H1 (cell line): ENCODE data around the gene KRT24.

ENCODE experiments used
- BRCA1 ChIP-seq: IDR thresholded peaks from 2 replicates; pipeline ENCODE4 v1.6.1; 2012; ENCODE audit warnings: low read depth, low read length, improper control_type of control experiment
- CBX5 ChIP-seq: fragments of 300-800, 300-1000 bp; sonication (generic); IDR thresholded peaks from 2 replicates; pipeline ENCODE4 v1.7.1; 2016; ENCODE audit warnings: antibody characterized with exemption, low read length, low read depth
- CEBPB ChIP-seq: IDR thresholded peaks from 2 replicates; pipeline ENCODE4 v1.6.1; 2012; ENCODE audit warnings: low read depth, low read length
- CREB1 ChIP-seq: IDR thresholded peaks from 2 replicates; pipeline ENCODE4 v1.6.1; 2012; ENCODE audit warnings: inconsistent platforms
- EZH2 ChIP-seq: fragments of 200-600 bp; sonication (generic); IDR thresholded peaks from 2 replicates; pipeline ENCODE4 v1.7.1; 2012; ENCODE audit warnings: low read depth, mild to moderate bottlenecking, moderate library complexity, low read length, inconsistent platforms; ENCODE audit not compliant: severe bottlenecking
- FOSL1 ChIP-seq: IDR thresholded peaks from 2 replicates; pipeline ENCODE4 v1.6.1; 2011; ENCODE audit warnings: mild to moderate bottlenecking, low read depth, low read length, moderate library complexity; ENCODE audit not compliant: insufficient read depth
- KDM1A ChIP-seq: fragments of 200-600, 300-600 bp; sonication (generic); IDR thresholded peaks from 2 replicates; pipeline ENCODE4 v1.7.1; 2016; ENCODE audit warnings: mild to moderate bottlenecking, low read length, borderline replicate concordance
- POLR2A ChIP-seq, 2 experiments: IDR thresholded peaks; 1 replicate in 1 of 2; 2 replicates in 1 of 2; pipeline ENCODE4 v1.6.1; 2011; ENCODE audit warnings: low read depth in 2 of 2, low read length in 2 of 2, mild to moderate bottlenecking in 2 of 2; ENCODE audit errors: control extremely low read depth in 1 of 2
- RAD21 ChIP-seq, 2 experiments: IDR thresholded peaks in 1 of 2; conservative IDR thresholded peaks in 1 of 2; 2 replicates each; pipeline ENCODE4 v1.6.1; 2011; ENCODE audit warnings: low read depth in 2 of 2, low read length in 2 of 2, improper control_type of control experiment in 1 of 2, inconsistent platforms in 1 of 2, mild to moderate bottlenecking in 1 of 2, moderate library complexity in 1 of 2
- SP2 ChIP-seq: IDR thresholded peaks from 2 replicates; pipeline ENCODE4 v1.6.1; 2012; ENCODE audit warnings: mild to moderate bottlenecking, low read length, inconsistent platforms
- TAF1 ChIP-seq: IDR thresholded peaks from 2 replicates; pipeline ENCODE4 v1.6.1; 2011; ENCODE audit warnings: mild to moderate bottlenecking, low read depth, low read length
- TF ChIP-seq, protein P1 (sequence below), 3 experiments: IDR thresholded peaks; 1 replicate in 2 of 3; 2 replicates in 1 of 3; pipeline versions ENCODE4 v1.5.1 to v1.6.1; 2011; ENCODE audit warnings: low read length in 3 of 3, mild to moderate bottlenecking in 3 of 3, inconsistent platforms in 2 of 3, low read depth in 1 of 3, moderate library complexity in 1 of 3; ENCODE audit not compliant: insufficient read depth in 1 of 3; ENCODE audit errors: control extremely low read depth in 1 of 3

DNA sequence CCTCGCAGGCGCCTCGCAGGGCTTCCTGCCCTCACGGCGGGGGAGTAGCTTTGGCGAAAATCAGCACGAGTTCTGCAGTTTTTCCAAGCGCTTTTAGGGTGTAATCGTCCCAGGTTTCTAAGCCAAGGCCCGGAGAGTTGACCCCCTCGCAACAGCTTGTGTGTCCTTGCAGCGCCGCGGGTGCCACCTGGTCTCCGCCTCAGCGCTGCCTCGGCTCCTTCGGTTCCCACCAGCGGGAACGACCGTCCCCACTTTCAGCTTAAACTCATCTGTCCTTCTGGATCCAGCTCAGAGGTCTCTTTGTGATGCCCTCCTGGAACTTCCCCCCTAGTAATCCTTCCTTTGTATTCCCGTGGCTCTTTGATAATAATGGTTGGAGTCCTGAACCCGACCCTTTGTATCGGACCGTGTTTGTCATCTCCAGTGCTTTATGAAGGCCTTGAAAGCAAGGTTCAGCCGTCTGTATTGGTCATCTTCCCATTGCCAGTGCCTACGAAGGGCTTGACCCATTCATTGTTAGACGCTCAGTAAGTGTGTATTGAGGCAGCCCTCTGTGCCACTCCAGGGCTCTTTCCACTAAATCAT is 55.1 kb downstream of the KRT24 start:
- no peak for TF ChIP-seq BRCA1
- TF ChIP-seq CBX5, result no peak
- TF ChIP-seq, protein P1, sequence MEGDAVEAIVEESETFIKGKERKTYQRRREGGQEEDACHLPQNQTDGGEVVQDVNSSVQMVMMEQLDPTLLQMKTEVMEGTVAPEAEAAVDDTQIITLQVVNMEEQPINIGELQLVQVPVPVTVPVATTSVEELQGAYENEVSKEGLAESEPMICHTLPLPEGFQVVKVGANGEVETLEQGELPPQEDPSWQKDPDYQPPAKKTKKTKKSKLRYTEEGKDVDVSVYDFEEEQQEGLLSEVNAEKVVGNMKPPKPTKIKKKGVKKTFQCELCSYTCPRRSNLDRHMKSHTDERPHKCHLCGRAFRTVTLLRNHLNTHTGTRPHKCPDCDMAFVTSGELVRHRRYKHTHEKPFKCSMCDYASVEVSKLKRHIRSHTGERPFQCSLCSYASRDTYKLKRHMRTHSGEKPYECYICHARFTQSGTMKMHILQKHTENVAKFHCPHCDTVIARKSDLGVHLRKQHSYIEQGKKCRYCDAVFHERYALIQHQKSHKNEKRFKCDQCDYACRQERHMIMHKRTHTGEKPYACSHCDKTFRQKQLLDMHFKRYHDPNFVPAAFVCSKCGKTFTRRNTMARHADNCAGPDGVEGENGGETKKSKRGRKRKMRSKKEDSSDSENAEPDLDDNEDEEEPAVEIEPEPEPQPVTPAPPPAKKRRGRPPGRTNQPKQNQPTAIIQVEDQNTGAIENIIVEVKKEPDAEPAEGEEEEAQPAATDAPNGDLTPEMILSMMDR (IDR thresholded peaks at IDR 0.05; ENCODE audit: control extremely low read depth in 1 of 3, insufficient read depth in 1 of 3, low read depth in 1 of 3, low read length in 3 of 3), result no peak
- TF ChIP-seq TAF1, result no peak
- no peak for TF ChIP-seq FOSL1
- TF ChIP-seq SP2, result no peak
- no peak for TF ChIP-seq KDM1A
- peak; percentile 1 to 26; a peak in 2 of 3 replicates for TF ChIP-seq POLR2A (IDR thresholded peaks at IDR 0.05; ENCODE audit: control extremely low read depth in 1 of 2, low read depth in 2 of 2, low read length in 2 of 2)
- TF ChIP-seq CEBPB, result no peak
- TF ChIP-seq EZH2, result no peak
- no peak for TF ChIP-seq CREB1
- TF ChIP-seq RAD21 (IDR thresholded peaks at IDR 0.05 in 1 of 2, conservative IDR thresholded peaks at IDR 0.05 in 1 of 2; ENCODE audit: low read depth in 2 of 2, low read length in 2 of 2), result no peak
